Testis (tissue), 3 donors: ENCODE measurements around the gene NINL. TPM values are rescaled to one million over a fixed set of nuclear protein-coding genes. Genes with fewer than 3 reads are reported as not detected.

Experiments used
- DNase-seq: peaks from one replicate; pipeline ENCODE4 v3.0.0-alpha.2; 2019
- H3K27ac ChIP-seq, 2 donors: fragments of 200-600 bp; sonication (generic); one replicate each; pipeline ENCODE4 v1.5.1; 2019
- H3K27me3 ChIP-seq: fragments of 200-600 bp; sonication (generic); one replicate; pipeline ENCODE4 v1.5.1; 2019
- H3K36me3 ChIP-seq: fragments of 200-600 bp; sonication (generic); one replicate; pipeline ENCODE4 v1.5.1; 2017; ENCODE audit warnings: low read depth; ENCODE audit errors: missing control alignments
- H3K4me1 ChIP-seq: fragments of 200-600 bp; sonication (generic); one replicate; pipeline ENCODE4 v1.5.1; 2019
- H3K4me3 ChIP-seq, 2 donors: fragments of 200-600 bp; sonication (generic); one replicate each; pipeline ENCODE4 v1.5.1; 2017 to 2019
- H3K9me3 ChIP-seq: fragments of 200-600 bp; sonication (generic); one replicate; pipeline ENCODE4 v1.5.1; 2017
- POLR2A ChIP-seq: fragments of 450-650 bp; IDR thresholded peaks from one replicate; pipeline ENCODE4 v1.6.1; 2017; ENCODE audit warnings: antibody characterized with exemption, mild to moderate bottlenecking, moderate library complexity
- WGBS, 2 donors: methylation state at CpG; one replicate each; pipeline ENCODE4 v1.1.5; 2018; 5-methylcytosine and 5-hydroxymethylcytosine counted together
- intact Hi-C: fragments of 100-400 bp; cut with DNase I; formaldehyde crosslinking; loops from one replicate; pipeline ENCODE4 v1.15.1; 2023; ENCODE audit warnings: low total_unique reads
- polyA plus RNA-seq: library from polyadenylated mRNA; stranded (reverse); fragments of 350-450 nt; fragmentation: Illumina TruSeq; extraction: RNeasy Lipid Tissue Mini Kit (QIAGEN cat#74804); gene quantifications from one replicate; pipeline ENCODE4 v1.2.3, GENCODE V29; 2014; ENCODE audit warnings: low read depth, low replicate concordance; ENCODE audit not compliant: insufficient read depth
- total RNA-seq, 2 donors: library from RNA; depleted of rRNA; stranded (reverse); fragments of >200 nt; gene quantifications; one replicate each; pipeline ENCODE4 v1.2.3, GENCODE V29; 2016
- TF ChIP-seq, protein P1 (sequence below), 3 experiments: fragments of 450-650 bp in 2 of 3; fragments of 200-600 bp in 1 of 3; sonication (generic) in 1 of 3; IDR thresholded peaks; one replicate each; pipeline ENCODE4 v1.5.1; 2016 to 2019; ENCODE audit warnings: antibody characterized with exemption in 3 of 3, mild to moderate bottlenecking in 2 of 3, moderate library complexity in 1 of 3

Gene NINL
- total and polyA plus RNA-seq, 3 donors from 2014 or later, result 17.9 to 33.4 (median 32.8) TPM

DNA sequence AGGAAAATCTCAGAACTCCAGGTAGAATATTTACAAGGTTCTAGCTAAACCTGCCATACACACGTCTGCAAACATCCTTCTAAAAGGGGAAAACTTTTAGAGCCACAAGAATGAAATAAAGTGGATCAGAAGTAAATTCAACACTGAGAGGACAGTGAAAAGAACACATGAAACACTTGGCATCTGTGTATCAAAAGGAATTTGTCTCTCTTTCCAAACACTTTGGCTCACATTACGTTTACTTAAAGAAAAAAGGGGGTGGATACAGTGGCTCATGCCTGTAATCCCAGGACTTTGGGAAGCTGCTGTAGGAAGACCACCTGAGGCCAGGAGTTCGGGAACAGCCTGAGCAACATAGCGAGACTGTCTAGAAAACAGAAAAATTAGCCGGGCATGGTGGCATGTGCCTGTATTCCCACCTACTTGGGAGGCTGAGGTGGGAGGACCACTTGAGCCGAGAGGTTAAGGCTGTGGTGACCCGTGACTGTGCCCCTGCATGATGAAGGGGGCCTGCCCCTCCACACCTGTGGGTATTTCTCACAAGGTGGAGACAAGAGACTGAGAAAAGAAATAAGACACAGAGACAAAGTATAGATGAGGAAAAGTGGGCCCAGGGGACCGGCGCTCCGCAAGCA is 35.4 kb downstream of the NINL start:
- intact Hi-C loops, result no loop called here
- H3K36me3 ChIP-seq, result no peaks in the 10 kb centered on the region
- no peaks in the 10 kb centered on the region for H3K27me3 ChIP-seq
- WGBS, 2 donors, result 57 to 71% methylated on average over 10 of the region's 10 CpGs
- no peak for TF ChIP-seq POLR2A
- TF ChIP-seq, protein P1, sequence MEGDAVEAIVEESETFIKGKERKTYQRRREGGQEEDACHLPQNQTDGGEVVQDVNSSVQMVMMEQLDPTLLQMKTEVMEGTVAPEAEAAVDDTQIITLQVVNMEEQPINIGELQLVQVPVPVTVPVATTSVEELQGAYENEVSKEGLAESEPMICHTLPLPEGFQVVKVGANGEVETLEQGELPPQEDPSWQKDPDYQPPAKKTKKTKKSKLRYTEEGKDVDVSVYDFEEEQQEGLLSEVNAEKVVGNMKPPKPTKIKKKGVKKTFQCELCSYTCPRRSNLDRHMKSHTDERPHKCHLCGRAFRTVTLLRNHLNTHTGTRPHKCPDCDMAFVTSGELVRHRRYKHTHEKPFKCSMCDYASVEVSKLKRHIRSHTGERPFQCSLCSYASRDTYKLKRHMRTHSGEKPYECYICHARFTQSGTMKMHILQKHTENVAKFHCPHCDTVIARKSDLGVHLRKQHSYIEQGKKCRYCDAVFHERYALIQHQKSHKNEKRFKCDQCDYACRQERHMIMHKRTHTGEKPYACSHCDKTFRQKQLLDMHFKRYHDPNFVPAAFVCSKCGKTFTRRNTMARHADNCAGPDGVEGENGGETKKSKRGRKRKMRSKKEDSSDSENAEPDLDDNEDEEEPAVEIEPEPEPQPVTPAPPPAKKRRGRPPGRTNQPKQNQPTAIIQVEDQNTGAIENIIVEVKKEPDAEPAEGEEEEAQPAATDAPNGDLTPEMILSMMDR (IDR thresholded peaks at IDR 0.05), result no peak
- H3K4me1 ChIP-seq, result peaks cover 27% of the 10 kb centered on the region
- no peak for DNase-seq
- no peak overlapping the region for H3K27ac ChIP-seq
- H3K9me3 ChIP-seq, result no peaks in the 10 kb centered on the region
- no peak overlapping the region for H3K4me3 ChIP-seq

DNA sequence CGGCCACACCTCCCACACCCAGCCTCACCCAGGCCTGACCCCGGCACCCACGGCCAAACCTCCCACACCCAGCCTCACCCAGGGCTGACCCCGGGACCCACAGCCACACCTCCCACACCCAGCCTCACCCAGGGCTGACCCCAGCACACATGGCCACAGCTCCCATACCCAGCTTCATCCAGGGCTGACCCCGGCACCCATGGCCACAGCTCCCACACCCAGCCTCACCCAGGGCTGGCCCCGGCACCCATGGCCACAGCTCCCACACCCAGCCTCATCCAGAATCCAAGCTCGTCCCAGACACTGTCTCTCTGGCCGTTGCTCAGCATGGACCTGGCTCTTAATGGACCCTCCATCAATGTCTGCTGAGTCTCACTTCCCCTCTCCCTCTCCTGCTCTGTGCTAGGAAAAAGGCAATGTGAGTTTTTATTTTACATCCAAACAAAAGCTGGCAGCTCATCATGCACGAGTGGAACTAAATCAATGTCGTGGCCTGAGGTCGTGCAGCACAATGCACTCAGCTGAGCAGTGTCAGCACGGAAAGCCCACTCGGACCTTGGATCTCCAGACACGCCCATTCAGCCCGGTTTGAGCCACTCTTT is 36.1 kb downstream of the NINL start:
- WGBS, 2 donors, result 47 to 63% methylated on average over 11 to 15 of the region's 15 CpGs
- no peaks in the 10 kb centered on the region for H3K27me3 ChIP-seq
- no peak for TF ChIP-seq POLR2A
- TF ChIP-seq, protein P1 (IDR thresholded peaks at IDR 0.05), result no peak
- no peaks in the 10 kb centered on the region for H3K9me3 ChIP-seq
- no peak overlapping the region for H3K27ac ChIP-seq
- H3K4me1 ChIP-seq, result peaks cover 34% of the 10 kb centered on the region
- no peaks in the 10 kb centered on the region for H3K36me3 ChIP-seq
- intact Hi-C loops, result no loop called here
- H3K4me3 ChIP-seq, result no peak overlapping the region
- no peak for DNase-seq

DNA sequence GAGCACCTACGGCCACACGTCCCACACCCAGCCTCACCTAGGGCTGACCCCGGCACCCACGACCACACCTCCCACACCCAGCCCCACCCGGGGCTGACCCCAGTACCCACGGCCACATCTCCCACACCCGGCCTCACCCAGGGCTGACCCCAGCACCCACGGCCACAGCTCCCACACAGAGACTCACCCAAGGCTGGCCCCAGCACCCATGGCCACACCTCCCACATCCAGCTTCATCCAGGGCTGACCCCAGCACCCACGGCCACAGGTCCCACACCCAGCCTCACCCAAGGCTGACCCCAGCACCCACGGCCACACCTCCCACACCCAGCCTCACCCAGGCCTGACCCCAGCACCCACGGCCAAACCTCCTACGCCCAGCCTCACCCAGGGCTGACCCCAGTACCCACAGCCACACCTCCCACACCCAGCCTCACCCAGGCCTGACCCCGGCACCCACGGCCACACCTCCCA is 36.7 kb downstream of the NINL start:
- WGBS, 2 donors, result 70 to 100% methylated on average over 1 to 13 of the region's 14 CpGs
- intact Hi-C loops, result no loop called here
- Histone ChIP-seq H3K36me3 (no peaks in the 10 kb centered on the region), H3K4me3 (no peak overlapping the region), H3K9me3 (no peaks in the 10 kb centered on the region), H3K4me1 (peaks cover 29% of the 10 kb centered on the region), H3K27ac (no peak overlapping the region), H3K27me3 (no peaks in the 10 kb centered on the region)
- TF ChIP-seq, protein P1 (IDR thresholded peaks at IDR 0.05), result no peak
- TF ChIP-seq POLR2A, result no peak
- DNase-seq, result no peak

DNA sequence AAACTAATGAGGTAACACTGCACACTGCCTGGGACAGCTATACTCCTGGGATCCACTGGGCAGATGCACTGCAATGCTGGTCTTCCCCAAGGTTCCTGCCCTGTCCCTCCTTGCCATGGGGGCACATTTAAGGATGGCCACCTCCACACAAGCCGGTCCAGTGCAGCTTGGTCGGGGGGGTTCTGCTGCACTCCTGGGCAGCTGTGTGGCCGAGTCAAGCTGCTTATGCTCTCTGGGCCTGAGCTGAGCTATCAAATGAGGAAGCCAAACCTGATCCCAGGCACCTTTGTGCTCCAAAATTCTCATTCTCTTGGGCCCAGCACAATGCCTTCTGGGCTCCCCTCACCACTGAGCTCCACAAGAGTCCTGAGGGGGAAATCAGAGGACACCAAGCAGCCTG is 37.3 kb downstream of the NINL start:
- intact Hi-C loops, result no loop called here
- TF ChIP-seq, protein P1 (IDR thresholded peaks at IDR 0.05), result no peak
- no peak for TF ChIP-seq POLR2A
- no peaks in the 10 kb centered on the region for H3K36me3 ChIP-seq
- no peaks in the 10 kb centered on the region for H3K9me3 ChIP-seq
- peaks cover 26% of the 10 kb centered on the region for H3K4me1 ChIP-seq
- no peak overlapping the region for H3K4me3 ChIP-seq
- WGBS, 2 donors, result 40 to 63% methylated on average over 2 to 3 of the region's 3 CpGs
- DNase-seq, result no peak
- no peak overlapping the region for H3K27ac ChIP-seq
- no peaks in the 10 kb centered on the region for H3K27me3 ChIP-seq

DNA sequence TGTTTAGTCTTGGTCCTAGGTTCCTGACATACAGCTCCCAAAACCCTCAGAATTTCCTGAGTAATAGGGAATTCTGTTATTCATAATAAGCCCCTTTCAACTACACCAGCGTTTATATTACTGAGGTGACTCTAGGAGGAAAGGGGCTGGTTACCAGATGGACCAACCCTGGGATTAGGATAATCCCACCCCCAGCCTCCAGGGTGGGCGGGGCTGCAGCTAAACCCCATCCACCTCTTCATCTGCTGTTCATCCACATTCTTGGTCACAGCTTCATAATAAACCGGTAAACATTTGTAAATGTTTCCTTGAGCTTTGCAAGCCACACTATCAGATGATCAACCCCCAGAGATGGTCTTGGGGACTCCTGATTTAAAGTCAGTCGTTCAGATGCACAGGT is 38.3 kb downstream of the NINL start:
- H3K4me1 ChIP-seq, result peaks cover 26% of the 10 kb centered on the region
- WGBS, 2 donors, result 76 to 86% methylated on average over 4 of the region's 4 CpGs
- H3K9me3 ChIP-seq, result no peaks in the 10 kb centered on the region
- DNase-seq, result no peak
- no peak for TF ChIP-seq POLR2A
- TF ChIP-seq, protein P1 (IDR thresholded peaks at IDR 0.05), result no peak
- H3K4me3 ChIP-seq, result no peak overlapping the region
- intact Hi-C loops, result no loop called here
- H3K27me3 ChIP-seq, result no peaks in the 10 kb centered on the region
- H3K36me3 ChIP-seq, result no peaks in the 10 kb centered on the region
- H3K27ac ChIP-seq, result no peak overlapping the region
